Hepatocyte (in vitro differentiated cells): ENCODE results near the gene TSPEAR.

Source experiments
- EZH2 ChIP-seq: fragments of 200-600 bp; sonication (generic); IDR thresholded peaks from 2 replicates; pipeline ENCODE4 v1.6.1; 2016; ENCODE audit warnings: antibody characterized with exemption, mild to moderate bottlenecking, borderline replicate concordance
- TF ChIP-seq, protein P1 (sequence below): fragments of 200-600 bp; sonication (generic); IDR thresholded peaks from 2 replicates; pipeline ENCODE4 v1.5.1; 2016; ENCODE audit warnings: antibody characterized with exemption, mild to moderate bottlenecking; ENCODE audit not compliant: poor library complexity

DNA sequence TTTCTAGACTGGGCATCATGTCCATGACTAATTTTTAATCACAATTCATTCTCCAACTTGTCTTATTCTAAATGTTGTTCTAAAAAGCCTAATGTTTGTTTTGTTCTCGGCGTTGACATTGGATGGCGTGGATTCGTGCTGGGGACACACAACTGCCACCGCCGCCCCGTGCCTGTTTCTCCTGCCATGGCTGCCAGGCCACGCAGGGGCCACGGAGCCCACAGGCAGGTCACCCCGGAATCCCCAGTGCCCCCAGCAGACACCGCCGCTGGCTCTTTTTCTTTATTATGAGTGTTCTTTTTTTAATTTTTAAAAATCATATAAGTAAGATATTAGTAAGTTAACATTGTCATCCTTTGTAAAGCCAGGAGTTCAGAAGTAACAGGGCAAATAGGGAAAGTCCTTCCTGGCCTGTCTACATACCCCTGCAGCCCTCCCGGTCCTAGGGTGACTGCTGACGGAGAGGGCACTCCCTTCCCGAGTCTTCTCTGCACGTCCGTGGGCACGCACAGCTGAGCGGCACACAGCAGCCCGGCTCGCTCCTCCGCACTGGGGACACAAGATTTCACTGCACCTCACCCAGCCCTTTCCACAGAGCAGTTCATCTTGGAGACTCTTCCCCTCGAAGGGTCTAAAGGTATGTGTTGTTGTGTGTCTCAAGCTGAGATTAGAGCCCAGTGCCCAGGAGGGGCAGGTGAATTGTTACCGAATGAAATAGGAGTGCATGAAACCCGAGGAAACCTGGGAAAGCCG is 203.5 kb downstream of the TSPEAR start:
- no peak for TF ChIP-seq EZH2
- TF ChIP-seq, protein P1, sequence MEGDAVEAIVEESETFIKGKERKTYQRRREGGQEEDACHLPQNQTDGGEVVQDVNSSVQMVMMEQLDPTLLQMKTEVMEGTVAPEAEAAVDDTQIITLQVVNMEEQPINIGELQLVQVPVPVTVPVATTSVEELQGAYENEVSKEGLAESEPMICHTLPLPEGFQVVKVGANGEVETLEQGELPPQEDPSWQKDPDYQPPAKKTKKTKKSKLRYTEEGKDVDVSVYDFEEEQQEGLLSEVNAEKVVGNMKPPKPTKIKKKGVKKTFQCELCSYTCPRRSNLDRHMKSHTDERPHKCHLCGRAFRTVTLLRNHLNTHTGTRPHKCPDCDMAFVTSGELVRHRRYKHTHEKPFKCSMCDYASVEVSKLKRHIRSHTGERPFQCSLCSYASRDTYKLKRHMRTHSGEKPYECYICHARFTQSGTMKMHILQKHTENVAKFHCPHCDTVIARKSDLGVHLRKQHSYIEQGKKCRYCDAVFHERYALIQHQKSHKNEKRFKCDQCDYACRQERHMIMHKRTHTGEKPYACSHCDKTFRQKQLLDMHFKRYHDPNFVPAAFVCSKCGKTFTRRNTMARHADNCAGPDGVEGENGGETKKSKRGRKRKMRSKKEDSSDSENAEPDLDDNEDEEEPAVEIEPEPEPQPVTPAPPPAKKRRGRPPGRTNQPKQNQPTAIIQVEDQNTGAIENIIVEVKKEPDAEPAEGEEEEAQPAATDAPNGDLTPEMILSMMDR, result no peak
